NCI-H1092 treated with DMSO at 0.1 percent for 48 hours (cell line): ENCODE measurements around the gene NR2E1.

ENCODE experiments used
- DNase-seq: peaks from one replicate; lab custom pipeline; 2025; lab: John Stamatoyannopoulos, UW

NR2E1 gene

DNA sequence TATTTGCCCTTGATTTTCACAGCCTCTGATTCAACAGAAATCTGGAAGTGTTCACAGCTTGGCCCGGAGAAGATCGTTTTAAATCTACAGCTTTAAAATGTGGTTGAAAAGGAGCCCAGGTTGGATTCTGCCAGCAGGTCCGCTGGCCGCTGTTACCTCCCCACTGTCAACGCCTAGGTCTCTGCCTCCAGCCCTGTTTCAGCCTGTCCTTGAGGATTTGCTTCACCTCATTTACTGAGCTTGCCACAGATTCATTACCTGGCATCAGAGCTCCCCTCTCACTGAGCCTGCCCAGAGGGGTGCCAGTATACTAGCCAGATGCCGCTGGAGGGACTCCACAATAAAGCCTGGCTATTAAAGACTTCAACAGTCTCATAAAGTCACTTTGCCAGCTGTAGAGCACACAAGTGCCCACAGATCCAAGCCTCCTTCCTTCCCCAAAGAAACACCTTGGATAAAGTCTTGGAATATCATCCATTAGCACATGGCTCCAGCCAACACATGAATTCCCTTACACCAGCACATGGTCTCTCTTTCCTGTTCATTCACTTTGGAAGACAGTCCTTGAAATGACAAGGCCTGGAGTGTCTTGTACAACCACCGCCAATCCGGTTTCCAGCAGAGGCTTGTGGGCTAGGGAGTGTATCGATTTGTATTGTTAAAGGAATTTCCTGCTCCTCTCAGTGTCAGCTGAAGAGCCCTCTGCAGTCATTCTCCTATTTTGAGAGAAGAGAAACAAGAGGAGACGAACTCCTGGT, 9.5 kb upstream of the NR2E1 start:
- DNase-seq: peak; percentile 20

DNA sequence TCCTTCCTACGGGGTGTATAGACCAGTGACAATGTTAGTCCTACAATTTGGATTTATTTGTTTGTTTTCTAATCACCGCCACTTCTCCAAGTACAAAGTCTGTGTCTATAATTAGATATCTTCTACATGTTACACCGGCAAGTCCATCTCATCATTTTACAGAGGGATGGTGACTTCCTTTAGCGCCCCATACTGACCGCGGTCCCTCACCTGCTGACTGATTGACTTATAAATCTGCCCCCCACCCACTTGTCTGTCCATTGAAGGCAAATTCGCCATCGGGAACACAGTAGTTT, 8.9 kb upstream of the NR2E1 start:
- DNase-seq: no peak

DNA sequence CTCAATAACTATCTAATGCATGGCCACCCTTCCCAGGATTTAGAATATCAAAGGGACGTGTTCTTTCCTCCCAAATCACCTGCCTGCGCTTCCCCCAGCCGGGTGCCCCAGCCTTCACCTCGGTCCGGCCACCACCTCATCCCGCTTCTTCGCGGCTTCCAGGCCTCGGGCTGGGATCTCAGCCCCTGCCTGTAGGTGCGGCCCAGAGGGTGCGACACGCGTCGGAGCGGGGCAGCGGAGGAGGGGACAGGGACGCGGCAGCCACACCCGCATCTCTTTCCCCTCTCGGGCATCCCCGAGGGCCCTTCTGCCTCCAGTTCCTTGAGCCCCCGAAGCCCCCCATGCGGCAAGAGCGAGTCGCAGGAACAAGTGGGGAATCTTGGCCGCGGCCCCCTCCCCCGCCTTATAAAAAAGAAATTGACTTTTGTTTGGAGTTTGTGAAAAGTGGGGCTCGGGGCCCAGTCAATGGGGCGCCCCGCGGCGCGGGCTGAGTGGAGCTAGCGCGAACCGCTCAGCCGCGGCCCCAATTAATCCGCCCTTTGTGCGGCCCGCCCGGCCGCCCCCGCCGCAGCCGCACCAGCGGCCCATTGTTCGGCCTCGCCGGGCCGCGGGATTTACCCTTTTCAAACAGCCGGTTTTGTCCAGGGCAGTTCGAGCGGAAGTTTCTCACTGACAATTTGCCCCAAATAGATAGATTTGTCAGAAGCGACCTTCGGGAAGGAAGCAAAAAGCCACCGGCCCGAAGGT, 8.4 kb upstream of the NR2E1 start:
- no peak for DNase-seq

DNA sequence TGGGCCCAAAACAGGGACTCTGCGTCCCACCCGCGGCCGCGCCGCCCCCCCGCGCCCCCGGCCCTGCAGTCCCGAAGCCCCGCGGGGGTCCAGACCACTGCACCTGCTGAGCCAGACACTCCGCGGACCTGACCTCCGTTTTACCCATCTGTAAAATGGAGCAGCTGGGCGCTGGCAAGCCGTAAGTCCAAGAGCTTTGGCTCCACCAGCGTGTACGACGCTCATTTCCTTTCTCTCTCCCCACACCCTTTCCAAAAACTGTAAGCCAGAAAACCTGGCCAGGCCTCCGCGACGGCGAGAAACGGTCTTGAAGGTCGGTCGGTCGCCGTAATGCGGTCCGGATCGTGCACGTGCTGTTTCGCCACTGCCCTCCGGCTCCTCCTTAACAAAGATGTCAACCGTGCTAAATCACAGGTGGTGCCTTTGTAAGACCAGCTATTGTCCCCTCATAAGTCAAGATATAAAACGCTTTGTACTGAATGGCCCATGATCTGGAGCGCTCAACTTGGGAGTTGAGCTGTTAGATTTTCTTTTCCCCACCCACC, 7.8 kb upstream of the NR2E1 start:
- no peak for DNase-seq

DNA sequence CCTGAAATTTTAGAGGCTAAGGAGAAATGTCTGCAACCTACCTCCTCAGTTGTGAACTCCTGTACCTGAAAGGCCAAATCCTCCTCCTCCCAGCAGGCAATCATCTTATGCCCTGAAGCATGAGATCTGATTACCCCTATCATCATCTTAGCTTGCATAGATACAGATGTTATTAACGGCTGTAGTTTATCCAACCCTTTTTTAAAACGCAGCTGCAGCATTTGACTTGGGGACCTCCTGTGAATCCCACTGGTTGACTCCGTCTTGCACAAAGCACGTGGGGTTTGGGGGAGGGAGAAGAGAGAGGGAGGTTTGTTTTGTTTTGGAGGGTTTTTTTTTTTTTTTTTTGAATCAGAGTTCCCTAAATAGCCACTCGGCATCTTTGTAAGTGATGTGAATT, 5.8 kb upstream of the NR2E1 start:
- no peak for DNase-seq

DNA sequence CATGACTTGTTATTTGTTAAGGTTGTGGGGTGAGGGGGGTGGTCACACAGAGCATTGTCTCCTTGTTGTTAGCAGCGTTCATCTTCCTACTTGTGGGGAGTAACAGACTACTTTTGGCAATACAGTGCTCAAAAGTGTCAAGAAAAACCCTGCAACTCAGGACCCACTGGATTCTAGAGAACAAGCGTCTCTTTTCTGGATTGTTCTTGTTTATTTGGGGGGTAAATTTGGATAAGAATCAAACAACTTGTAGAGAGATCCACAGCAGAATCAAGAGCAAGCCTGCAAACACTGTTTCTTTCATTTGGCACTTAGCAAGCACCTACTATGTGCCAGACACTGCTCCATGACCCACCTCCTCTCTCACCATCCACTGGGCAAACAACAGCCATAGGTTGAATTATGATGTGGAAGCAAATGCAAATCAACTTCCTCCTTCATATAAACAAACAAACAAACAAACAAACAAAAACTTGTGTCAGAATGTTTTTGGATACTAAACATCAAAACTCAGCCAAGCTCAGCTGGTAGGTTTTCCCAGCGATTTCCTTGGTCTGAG, 4.0 kb upstream of the NR2E1 start:
- no peak for DNase-seq

DNA sequence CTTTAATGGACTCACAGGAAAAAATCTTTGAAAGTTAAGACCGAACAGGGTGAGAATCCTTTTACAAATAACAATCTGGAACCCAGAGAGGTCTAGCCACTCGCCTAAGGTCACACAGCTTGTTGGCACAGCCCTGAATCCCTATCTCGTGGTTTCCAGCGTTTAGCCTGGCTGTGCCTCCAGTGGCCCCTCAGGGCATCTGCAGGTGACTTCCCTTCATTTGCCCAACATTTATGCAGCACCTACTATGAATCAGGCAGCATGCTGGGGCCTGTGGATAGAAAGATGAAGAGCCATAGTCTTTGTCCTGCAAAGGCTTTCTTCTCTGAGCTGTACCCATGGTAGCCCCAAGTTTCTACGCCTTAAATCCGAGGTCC, 2.6 kb upstream of the NR2E1 start:
- DNase-seq: no peak

DNA sequence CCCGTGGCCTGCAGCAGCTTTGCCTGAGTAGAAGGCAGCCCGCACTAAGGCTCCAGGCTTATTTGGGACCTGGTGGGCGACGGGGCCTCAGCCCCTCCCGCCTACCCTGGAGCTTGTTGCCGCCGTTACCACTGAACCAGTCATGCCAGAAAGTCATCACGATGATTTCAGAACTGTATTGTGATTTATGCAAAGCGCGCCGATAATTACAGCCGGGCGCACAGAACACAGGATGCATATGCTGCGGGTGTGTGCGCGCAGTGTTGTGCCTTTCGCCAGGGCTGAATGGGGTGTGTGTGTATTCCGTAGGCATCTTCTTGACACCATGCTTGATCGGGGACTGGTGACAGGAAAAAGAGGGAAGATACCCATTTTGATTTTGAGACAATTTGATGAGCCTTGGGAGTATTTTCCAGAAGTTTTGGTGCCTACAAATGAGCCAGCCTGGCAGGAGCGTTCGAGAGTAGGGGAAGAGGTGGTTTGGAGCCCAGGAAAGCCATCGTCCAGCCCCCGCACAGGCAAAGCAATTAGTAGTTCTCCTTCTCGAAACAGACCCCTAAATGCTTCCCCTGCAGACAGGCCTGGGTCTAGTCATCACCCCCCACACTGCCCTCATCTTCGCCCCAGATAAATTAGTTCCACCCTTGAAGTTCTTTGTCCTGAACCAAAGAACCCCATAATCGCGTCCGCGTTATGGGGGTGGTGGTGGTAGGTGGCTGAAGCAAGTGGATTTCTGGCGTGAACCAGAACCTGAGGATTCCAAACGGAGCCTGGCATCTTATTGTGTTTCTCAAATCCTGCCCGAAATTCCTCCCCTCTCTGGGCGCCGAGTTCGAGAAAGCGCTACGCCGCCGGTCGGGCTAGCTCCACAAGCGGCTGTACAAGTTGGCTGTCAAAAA, 1.9 kb upstream of the NR2E1 start:
- DNase-seq: no peak

DNA sequence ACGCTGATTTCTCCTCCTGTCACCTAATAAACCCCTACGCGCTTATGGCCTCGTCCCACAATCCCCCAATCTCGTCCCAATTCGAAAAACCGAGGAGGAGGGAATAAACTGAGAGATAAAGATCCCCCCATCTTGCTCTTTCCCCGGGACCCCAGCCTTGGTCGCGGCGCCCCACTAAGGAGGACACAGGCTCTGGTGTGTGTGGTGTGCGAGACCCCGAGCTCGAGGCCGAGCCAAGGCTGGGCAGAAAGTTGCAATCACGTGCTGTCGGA, 1.3 kb upstream of the NR2E1 start:
- DNase-seq: no peak

DNA sequence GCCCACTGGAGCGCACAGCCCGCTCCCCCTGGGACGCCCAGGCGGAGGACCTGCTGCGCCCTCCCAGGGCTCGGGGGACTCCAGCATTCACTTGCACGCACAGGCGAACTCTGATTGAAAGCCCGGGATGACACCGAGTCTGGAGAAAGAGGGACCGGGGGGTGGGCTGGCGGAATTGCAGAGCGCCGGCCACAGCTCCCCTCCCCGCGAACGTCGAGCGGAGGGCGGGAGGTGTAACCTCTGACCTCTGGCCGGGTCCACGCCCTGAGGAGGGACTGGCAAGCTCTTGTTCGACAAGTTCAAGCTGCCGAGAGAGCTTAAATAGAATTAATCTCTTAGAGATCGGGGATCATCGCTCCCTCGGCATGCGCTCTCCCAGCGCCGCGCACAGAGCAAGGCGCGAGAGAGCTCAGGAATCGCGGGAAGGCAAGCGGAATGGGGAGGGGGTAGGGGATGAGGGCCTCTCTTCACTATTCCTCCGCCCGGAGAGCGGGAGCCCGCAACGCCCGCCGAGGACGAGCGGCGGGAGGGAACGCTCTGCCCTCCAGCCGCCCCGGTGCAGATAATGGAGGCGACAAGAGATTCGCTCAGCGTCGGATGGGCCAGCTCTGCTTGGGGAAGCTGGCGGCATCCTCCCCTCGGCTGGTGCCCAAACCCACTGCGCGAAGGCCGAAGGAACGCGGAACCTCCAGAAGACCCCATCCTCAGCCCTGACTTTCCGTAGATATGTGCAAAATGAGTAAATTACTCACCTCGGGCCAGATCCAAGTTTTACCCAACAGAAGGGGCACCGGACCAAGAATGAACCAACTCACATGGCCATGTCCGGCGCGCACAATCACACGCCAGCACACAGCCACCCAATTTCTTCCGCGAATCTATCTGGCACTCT, 761 bp upstream of the NR2E1 start:
- DNase-seq: no peak

DNA sequence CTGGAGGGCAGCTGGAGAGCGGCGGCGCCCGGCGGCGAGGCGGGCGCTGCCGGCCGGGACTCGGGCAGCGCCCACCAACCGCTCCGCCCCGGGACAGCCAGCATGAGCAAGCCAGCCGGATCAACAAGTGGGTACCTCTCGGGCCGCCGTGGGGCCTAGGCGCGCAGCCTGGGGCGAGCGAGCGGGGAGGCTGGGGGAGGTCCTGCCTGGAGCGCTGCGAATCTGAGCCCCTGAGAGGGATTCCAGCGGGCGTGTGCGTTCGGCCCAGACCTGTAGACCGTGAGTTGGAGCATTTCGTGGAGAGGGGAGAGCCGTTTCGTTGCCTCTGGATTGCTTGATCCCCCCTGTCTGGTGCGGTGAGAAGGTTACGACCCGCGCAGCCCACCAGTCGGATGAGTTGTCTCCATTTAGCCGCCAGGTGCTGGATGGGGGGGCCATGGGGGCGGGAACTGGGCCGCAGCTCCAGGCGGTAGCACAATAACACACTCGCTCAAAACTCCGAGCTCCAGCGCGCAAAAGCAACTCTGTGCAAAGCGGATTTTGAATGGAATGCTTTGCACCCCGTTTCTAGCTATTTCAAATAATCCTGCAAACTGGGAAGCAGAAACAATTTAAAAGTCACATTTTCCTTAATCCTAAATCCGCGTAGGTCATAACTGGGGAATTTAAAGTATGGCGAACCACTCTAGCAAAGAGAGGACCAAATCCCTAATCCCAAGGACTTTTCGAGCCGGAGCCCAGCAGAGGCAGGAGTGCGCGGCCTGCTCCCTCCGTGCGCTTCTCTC, 1.0 kb downstream of the NR2E1 start:
- no peak for DNase-seq

DNA sequence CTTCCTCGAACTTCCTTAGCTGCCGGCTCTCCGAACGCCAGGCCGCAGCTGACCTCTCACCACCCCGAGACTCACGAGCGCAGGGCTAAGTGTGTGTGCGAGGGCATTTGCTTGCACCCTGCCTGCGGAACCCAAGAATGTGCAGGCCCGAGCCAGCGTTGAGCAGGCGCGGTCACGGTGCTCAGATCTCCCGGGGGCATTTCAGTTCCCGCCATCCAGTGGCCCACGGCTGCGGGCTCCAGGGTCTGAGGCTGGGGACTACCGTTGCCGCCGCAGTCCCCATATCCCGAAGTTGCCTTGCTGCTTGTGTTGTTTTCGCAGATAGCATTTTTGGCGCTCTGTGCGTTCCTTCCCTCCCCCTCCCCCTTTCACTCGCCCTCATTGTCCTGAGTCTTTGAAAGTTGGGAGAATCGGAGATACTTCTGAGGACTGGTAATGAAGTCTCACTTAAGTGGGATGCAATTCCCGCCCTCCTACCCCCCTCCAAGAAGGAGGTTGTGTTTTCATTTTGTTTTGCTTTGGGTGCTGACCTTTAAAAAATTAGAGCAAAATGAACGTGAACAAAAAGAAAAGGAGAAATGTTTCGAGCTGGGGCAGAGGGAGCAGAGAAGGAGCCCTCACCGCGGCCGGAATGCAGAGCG, 1.7 kb downstream of the NR2E1 start:
- DNase-seq: no peak

DNA sequence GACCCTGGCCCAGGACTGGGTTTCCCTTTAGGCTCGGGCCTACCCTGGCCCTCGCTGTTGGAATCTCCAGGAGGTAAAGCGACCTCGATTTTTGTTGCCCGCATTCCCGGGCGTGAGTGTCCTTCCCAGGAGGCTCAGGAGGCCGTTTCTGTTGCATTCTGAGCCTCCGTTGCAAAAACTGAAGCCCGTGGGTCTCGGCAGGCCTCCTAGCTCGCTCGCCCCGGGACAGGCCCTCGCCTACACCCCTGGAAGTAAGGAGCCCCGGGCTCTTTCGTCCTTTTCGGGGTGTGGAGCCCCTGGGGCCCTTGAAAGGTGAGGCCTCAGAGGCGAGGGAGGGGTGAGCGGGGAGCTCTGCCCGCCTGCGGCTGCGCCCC, 2.3 kb downstream of the NR2E1 start:
- DNase-seq: no peak

DNA sequence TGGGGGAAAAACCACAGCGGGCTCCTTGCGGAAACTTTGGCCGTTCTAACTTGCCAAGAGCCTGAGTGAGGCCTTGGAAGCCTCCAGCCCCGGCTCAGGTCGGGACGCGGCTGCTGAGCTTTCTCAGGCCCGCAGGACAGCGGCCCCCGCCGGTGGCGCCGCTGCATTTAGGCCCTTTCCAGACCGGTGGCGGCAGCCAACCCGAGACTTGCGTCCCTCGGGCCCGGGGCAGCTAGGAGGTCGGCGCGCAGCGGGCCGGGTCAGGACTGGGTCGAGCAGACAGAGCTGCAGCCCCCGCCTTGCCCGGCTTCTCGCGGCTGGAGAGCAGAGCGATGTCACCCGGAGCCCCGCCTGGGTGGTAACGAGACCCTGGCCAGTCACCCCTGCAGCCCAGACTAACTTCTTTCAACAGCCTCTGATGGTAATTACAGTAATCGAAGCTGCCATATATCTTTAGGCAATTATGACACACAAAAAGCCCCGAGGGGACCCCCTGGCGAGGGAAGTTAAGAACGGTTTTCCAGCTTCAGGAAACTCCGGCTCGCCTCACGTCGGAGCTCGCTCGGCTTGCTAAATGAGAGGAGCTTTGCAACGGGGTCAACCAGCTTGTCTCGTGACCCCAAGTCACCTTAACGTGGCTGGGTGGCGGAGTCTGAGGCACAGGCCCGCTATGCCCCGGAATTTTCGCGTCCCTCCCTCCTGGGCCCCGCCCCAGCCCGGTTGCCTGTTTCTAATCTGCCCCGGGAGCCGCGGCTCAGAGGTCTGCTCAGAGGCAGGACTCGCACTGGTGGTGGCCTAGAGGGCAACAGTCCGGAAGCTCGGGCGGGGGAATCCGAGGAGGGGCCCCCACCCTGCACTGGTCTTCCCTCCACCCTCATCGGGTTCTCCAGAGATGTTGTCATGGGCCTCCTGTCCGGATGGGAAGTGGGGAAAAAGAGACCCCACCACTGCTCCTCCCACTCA, 3.0 kb downstream of the NR2E1 start:
- DNase-seq: no peak

DNA sequence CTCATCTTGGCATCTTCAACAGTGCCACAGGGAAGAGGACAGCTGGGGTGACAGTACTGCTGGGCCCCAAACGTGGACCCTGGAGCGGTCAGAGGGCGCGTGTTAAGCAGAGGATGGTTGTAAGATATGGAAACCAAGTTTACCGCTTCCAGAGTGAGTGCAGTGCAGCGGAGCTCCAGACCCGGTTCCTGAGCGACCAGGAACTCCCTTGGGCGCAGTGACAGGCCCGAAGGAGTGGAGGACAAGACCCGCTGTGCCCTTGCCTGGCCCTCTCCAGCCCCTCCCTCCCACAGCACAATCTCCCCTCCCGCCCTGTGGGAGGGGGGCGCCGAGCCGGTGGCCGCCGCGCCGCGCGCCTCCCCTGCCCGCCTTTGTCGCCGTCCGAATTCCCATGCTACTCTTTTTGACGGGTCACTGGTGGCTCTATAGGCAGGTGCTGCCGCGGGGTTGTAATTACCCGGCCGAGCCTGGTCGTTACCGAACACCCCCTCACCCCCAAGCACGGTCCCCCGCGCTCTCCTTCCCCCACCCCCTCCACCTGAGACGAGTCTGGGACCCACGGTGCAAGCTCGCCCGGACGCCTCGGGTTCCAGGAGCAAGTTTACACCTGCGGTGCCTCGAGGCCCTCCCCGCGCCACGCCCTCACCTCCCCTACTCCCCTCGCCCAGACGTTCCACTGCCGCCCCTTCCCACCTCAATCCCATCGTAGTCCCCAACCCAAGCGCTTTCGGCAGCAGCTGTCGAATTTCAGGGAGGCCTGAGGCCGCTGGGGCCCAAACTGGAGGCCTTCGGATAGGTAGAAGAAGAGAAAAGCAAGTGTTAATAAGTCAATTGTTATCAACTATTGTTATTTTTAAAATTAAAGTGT, 3.9 kb downstream of the NR2E1 start:
- DNase-seq: no peak

DNA sequence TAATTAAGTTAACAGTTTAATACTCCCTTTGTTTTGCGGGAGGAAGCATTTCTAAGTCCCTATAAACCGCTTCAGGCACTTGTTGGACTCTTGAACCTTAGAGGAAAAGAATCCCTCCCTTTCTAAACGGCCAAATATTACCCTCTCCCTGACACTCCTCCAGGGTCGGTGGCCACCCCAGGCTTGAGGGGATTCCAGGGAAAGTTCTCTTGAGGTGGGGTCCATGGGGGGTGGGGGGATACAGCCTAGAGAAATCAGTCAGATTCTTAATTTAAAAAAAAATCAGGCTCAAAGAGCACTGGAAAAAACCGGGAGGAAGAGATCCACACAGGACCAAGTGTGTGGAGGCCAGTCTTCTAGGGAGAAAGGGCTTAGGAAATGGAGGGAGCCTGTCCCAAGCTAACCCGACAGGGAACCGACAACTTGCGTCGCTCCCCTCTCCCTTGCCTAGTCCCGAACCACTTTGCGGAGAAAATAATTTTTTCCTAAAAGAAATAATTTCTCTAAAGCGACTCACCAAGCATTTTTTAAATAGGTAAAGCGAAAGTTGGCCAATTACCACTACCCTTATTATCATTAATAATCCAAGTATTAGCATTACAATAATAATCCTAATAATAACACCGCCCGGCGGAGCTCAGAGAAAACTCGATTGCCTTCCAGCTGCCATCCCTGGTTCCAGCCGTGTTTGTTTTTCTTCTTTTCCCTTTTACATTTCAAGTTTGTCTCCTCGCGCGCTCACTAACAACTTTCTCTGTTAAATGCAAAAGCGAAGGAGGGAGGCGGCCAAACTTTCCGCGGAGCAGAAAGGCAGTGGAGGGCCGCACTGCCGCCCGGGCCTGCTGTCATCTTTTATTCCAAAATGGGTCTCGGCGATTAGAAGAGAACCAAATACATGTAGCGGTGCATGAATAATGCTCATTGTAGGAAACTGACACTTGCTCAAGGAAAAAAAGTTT, 4.8 kb downstream of the NR2E1 start:
- DNase-seq: no peak
